GM10248 (cell line): ENCODE results near the gene NEMP1.

Experiments
- CTCF ChIA-PET: fragments of 300-600 bp; sonication (Branson Sonifier 250); formaldehyde crosslinking; extraction: SDS; loops from one replicate; lab custom pipeline; 2021; ENCODE audit warnings: antibody characterized with exemption; lab: Yijun Ruan, JAX
- POLR2A ChIA-PET: fragments of 350-650 bp; sonication (Branson Sonifier 250); formaldehyde crosslinking; extraction: SDS; loops from one replicate; lab custom pipeline; 2020; ENCODE audit warnings: antibody characterized with exemption; lab: Yijun Ruan, JAX
- DNase-seq: peaks from one replicate; pipeline ENCODE4 v3.0.0; 2012; ENCODE audit errors: extremely low spot score
- CTCF ChIP-seq: IDR thresholded peaks from 2 replicates; pipeline ENCODE4 v1.5.1; 2012; ENCODE audit warnings: mild to moderate bottlenecking, low read depth; ENCODE audit errors: extremely low read depth, missing control alignments, control extremely low read depth

NEMP1 gene

GRCh38 chr12:57112492-57113294, 34.1 kb upstream of the NEMP1 start:
- ChIA-PET POLR2A (interaction anchor here (0.5 to 3.0 kb wide), 12 partner anchors 12 to 396 kb away, joined by 3 to 15 read pairs (median 4); partner anchors contain the start of genes LRP1, NAB2, NEMP1 and SHMT2), CTCF (interaction anchor here (0.8 to 11.7 kb wide), 44 partner anchors 13 to 477 kb away, joined by 3 to 224 read pairs (median 6); partner anchors contain the start of genes HSD17B6, LRP1, NAB2 and NEMP1)
- DNase-seq: no peak
- peak; percentile 84 for TF ChIP-seq CTCF

GRCh38 chr12:57111031-57111734, 32.6 kb upstream of the NEMP1 start, which contains the start of gene STAT6:
STAT6 (minus strand) TSS chr12:57111362; CDS start chr12:57108278, 3,084 bp downstream.
- POLR2A ChIA-PET: interaction anchor here (0.6 to 3.0 kb wide), 11 partner anchors 9 to 789 kb away, joined by 3 to 15 read pairs (median 5); partner anchors contain the start of genes NAB2 and NEMP1
- peak; percentile 80 for DNase-seq
- CTCF ChIA-PET: interaction anchor here (0.6 to 11.7 kb wide), 40 partner anchors 15 to 477 kb away, joined by 3 to 224 read pairs (median 6); partner anchors contain the start of genes LRP1, NAB2, NACA and NEMP1
- no peak for TF ChIP-seq CTCF

GRCh38 chr12:57110104-57111030, 31.8 kb upstream of the NEMP1 start:
- CTCF ChIA-PET: interaction anchor here (0.6 to 11.7 kb wide), 20 partner anchors 16 to 477 kb away, joined by 3 to 224 read pairs (median 10); partner anchors contain the start of genes LRP1, NAB2, NEMP1 and SHMT2
- POLR2A ChIA-PET: interaction anchor here (0.6 to 3.0 kb wide), 6 partner anchors 11 to 788 kb away, joined by 3 to 15 read pairs (median 6); partner anchors contain the start of gene NAB2
- no peak for TF ChIP-seq CTCF
- peak; percentile 79 for DNase-seq

GRCh38 chr12:57109207-57110103, 30.9 kb upstream of the NEMP1 start:
- DNase-seq: no peak
- ChIA-PET CTCF (interaction anchor here (3.0 to 11.7 kb wide), 4 partner anchors 15 to 39 kb away, joined by 33 to 224 read pairs (median 172); partner anchors contain the start of genes LRP1, NAB2 and NEMP1), POLR2A (interaction anchor here (0.9 to 3.0 kb wide), 2 partner anchors 11 to 40 kb away, joined by 3 to 15 read pairs; no protein-coding TSS in a partner anchor)
- no peak for TF ChIP-seq CTCF

GRCh38 chr12:57107456-57108155, 29.0 kb upstream of the NEMP1 start:
- POLR2A ChIA-PET: no interaction called here
- CTCF ChIA-PET: interaction anchor here (1.0 to 11.7 kb wide), 5 partner anchors 13 to 82 kb away, joined by 3 to 224 read pairs (median 130); partner anchors contain the start of genes LRP1 and NAB2
- no peak for TF ChIP-seq CTCF

More at GRCh38 chr12:57107456-57108155, 29.0 kb upstream of the NEMP1 start:
- no peak for DNase-seq
